Measurements from ENCODE around the gene AMBRA1.

DNA sequence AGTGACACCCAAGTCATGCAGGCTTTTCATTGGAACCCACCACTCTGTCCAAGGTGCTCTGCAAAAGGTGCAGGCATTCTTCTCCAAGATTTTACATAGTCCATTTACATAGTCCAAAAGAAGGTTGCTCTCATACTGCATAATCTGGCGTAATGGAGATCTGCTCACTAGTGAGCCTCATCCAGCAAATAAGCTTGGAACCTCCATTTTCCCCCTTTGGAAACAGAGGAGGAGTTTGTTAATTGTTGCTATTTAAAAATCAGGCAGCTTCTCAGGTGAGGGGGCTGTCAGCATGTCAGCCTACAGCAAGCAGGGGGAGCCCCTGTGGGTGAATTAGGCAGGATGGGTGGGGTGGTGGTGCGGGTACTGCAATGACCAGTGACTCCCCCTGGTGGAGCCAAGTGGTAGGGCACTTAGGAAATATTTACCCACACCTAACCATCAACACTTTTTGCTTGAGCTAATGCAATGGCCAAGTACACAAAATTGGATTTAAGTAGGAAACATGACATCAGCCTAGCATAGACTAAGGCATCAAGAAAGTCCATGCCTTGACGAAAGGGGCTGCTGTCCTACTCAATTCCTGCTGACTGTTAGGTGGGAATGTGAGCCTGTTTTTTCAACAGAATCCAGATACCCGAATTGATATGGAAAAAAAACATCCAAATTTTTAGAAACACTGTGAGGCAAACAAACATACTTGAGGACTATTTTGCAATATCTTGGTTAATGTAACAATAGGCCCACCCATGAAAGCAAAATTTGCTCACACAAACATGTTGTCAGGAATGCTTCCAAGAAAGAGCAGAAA, 64.5 kb downstream of the AMBRA1 start:
- TF ChIP-seq, protein P1, sequence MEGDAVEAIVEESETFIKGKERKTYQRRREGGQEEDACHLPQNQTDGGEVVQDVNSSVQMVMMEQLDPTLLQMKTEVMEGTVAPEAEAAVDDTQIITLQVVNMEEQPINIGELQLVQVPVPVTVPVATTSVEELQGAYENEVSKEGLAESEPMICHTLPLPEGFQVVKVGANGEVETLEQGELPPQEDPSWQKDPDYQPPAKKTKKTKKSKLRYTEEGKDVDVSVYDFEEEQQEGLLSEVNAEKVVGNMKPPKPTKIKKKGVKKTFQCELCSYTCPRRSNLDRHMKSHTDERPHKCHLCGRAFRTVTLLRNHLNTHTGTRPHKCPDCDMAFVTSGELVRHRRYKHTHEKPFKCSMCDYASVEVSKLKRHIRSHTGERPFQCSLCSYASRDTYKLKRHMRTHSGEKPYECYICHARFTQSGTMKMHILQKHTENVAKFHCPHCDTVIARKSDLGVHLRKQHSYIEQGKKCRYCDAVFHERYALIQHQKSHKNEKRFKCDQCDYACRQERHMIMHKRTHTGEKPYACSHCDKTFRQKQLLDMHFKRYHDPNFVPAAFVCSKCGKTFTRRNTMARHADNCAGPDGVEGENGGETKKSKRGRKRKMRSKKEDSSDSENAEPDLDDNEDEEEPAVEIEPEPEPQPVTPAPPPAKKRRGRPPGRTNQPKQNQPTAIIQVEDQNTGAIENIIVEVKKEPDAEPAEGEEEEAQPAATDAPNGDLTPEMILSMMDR (conservative IDR thresholded peaks at IDR 0.05 in 1 of 2, IDR thresholded peaks at IDR 0.05 in 1 of 2; ENCODE audit: extremely low read depth in 1 of 2, insufficient read depth in 1 of 2, low read depth in 1 of 2, low read length in 2 of 2) = peak; percentile 92 to 95
- no peak for TF ChIP-seq EZH2 (IDR thresholded peaks at IDR 0.05; ENCODE audit: borderline replicate concordance, low read length)
